Neural cell (in vitro differentiated cells): ENCODE measurements around the gene MEGF11. TPM values are rescaled to one million over a fixed set of nuclear protein-coding genes. Genes with fewer than 3 reads are reported as not detected.

ENCODE experiments used
- H2AFZ ChIP-seq: fragments of 200-600, 300-800 bp; sonication (generic), shearing (Covaris generic); 2 replicates; pipeline ENCODE4 v1.6.0; 2014; ENCODE audit warnings: low read depth, mild to moderate bottlenecking, antibody characterized with exemption, low read length, moderate library complexity
- H3F3A ChIP-seq: fragments of 200-600 bp; shearing (Covaris generic); 2 replicates; pipeline ENCODE4 v1.6.1; 2016; ENCODE audit warnings: mild to moderate bottlenecking, moderate library complexity, mixed read lengths, antibody characterized with exemption, low read length; ENCODE audit not compliant: insufficient read depth, poor library complexity, severe bottlenecking
- H3K27ac ChIP-seq: fragments of 200-600, 300-800 bp; sonication (generic), shearing (Covaris generic); 2 replicates; pipeline ENCODE4 v1.5.1; 2014; ENCODE audit warnings: mild to moderate bottlenecking, low read length, moderate library complexity
- H3K27me3 ChIP-seq: fragments of 300-800, 200-600 bp; sonication (generic), shearing (Covaris generic); 2 replicates; pipeline ENCODE4 v1.6.0; 2014; ENCODE audit warnings: mild to moderate bottlenecking, low read depth, low read length, moderate library complexity; ENCODE audit not compliant: insufficient read depth
- H3K36me3 ChIP-seq: fragments of 300-800, 200-600 bp; sonication (generic), shearing (Covaris generic); 2 replicates; pipeline ENCODE4 v1.5.1; 2014; ENCODE audit warnings: mild to moderate bottlenecking, antibody characterized with exemption, low read length, moderate library complexity; ENCODE audit not compliant: insufficient read depth
- H3K4me2 ChIP-seq: fragments of 300-800, 200-600 bp; sonication (generic), shearing (Covaris generic); 2 replicates; pipeline ENCODE4 v1.6.0; 2014; ENCODE audit warnings: mild to moderate bottlenecking, low read length
- H3K4me3 ChIP-seq: fragments of 300-800, 200-600 bp; sonication (generic), shearing (Covaris generic); 2 replicates; pipeline ENCODE4 v1.5.1; 2014; ENCODE audit warnings: mild to moderate bottlenecking, low read length, moderate library complexity
- H3K79me2 ChIP-seq: fragments of 200-600 bp; shearing (Covaris generic); replicated peaks from 2 replicates; pipeline ENCODE4 v1.6.0; 2014; ENCODE audit warnings: mild to moderate bottlenecking, low read length, moderate library complexity; ENCODE audit not compliant: insufficient read depth
- H3K9ac ChIP-seq: fragments of 300-800, 200-600 bp; sonication (generic), shearing (Covaris generic); 2 replicates; pipeline ENCODE4 v1.6.1; 2016; ENCODE audit warnings: mild to moderate bottlenecking, low read length, mixed read lengths
- H3K9me2 ChIP-seq: fragments of 200-600 bp; shearing (Covaris generic); 2 replicates; pipeline ENCODE4 v1.6.1; 2016; ENCODE audit warnings: mild to moderate bottlenecking, low read length, mixed read lengths; ENCODE audit not compliant: insufficient read depth
- H3K9me3 ChIP-seq: fragments of 200-600, 300-800 bp; sonication (generic), shearing (Covaris generic); 2 replicates; pipeline ENCODE4 v1.6.1; 2016; ENCODE audit warnings: mild to moderate bottlenecking, mixed run types, low read length, moderate library complexity, mixed read lengths
- H4K20me1 ChIP-seq: fragments of 200-600 bp; shearing (Covaris generic); 2 replicates; pipeline ENCODE4 v1.6.1; 2016; ENCODE audit warnings: mild to moderate bottlenecking, mixed run types; ENCODE audit not compliant: insufficient read depth
- EP300 ChIP-seq: fragments of 450-650 bp; conservative IDR thresholded peaks from 2 replicates; pipeline ENCODE4 v1.6.1; 2014; ENCODE audit warnings: antibody characterized with exemption, mild to moderate bottlenecking, moderate library complexity; ENCODE audit not compliant: poor library complexity, severe bottlenecking
- EZH2 ChIP-seq: fragments of 200-600, 300-800 bp; shearing (Covaris generic), sonication (generic); IDR thresholded peaks from 2 replicates; pipeline ENCODE4 v1.6.1; 2014; ENCODE audit warnings: antibody characterized with exemption, low read length, borderline replicate concordance, mild to moderate bottlenecking; ENCODE audit not compliant: insufficient read depth, poor library complexity, severe bottlenecking
- MXI1 ChIP-seq: fragments of 450-650 bp; conservative IDR thresholded peaks from 2 replicates; pipeline ENCODE4 v1.6.1; 2014; ENCODE audit warnings: antibody characterized with exemption, mild to moderate bottlenecking; ENCODE audit not compliant: poor library complexity, severe bottlenecking
- POLR2AphosphoS5 ChIP-seq: IDR thresholded peaks from 2 replicates; pipeline ENCODE4 v1.6.1; 2012
- RAD21 ChIP-seq: fragments of 450-650 bp; conservative IDR thresholded peaks from 2 replicates; pipeline ENCODE4 v1.6.1; 2014; ENCODE audit warnings: antibody characterized with exemption, mild to moderate bottlenecking, moderate library complexity
- SMC3 ChIP-seq: fragments of 450-650 bp; conservative IDR thresholded peaks from 2 replicates; pipeline ENCODE4 v1.6.1; 2014; ENCODE audit warnings: antibody characterized with exemption, mild to moderate bottlenecking, moderate library complexity; ENCODE audit not compliant: poor library complexity
- TAF1 ChIP-seq: IDR thresholded peaks from 2 replicates; pipeline ENCODE4 v1.6.1; 2012; ENCODE audit warnings: low read depth
- polyA plus RNA-seq: library from polyadenylated mRNA; depleted of rRNA; stranded (reverse); fragments of >200 nt; gene quantifications from 2 replicates; pipeline ENCODE4 v1.2.3, GENCODE V29; 2014
- TF ChIP-seq, protein P1 (sequence below): fragments of 450-650 bp; IDR thresholded peaks from 2 replicates; pipeline ENCODE4 v1.5.1; 2014; ENCODE audit warnings: antibody characterized with exemption, mild to moderate bottlenecking, moderate library complexity; ENCODE audit not compliant: poor library complexity, severe bottlenecking
- TF ChIP-seq, protein P2 (sequence below): IDR thresholded peaks from 2 replicates; pipeline ENCODE4 v1.6.1; 2012; ENCODE audit warnings: borderline replicate concordance

The MEGF11 gene
- polyA plus RNA-seq, 1 donor from 2014 or later, result 0.64 TPM

DNA sequence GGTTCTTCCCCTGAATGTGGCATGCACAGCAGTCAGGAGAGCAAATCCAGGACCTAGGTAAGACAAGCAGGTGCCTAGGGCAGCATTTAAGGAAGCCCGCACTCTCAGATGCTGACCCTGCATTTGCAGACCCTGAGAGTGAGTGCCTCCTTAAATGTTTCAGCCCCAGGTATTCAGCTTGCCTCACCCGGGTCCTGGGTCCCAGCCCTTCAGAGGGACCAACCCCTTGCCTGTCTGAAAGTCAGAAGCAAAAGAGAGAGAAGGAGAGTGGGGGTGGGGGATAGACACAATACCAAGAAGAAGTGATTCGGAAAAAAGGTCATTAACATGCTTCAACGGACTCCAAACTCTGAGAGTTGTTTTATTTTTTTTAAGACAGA is 75.0 kb downstream of the MEGF11 start:
- Histone ChIP-seq H3K36me3 (no peaks in the 10 kb centered on the region), H3K27me3 (no peaks in the 10 kb centered on the region), H3K79me2 (no peaks in the 10 kb centered on the region), H3K9me2 (no peaks in the 10 kb centered on the region), H4K20me1 (no peaks in the 10 kb centered on the region), H3K9ac (no peak overlapping the region), H3F3A (no peaks in the 10 kb centered on the region), H3K4me3 (no peak overlapping the region), H3K9me3 (no peaks in the 10 kb centered on the region), H3K27ac (no peak overlapping the region), H3K4me2 (no peak overlapping the region), H2AFZ (no peak overlapping the region)
- TF ChIP-seq EZH2, result no peak
- TF ChIP-seq, protein P1, sequence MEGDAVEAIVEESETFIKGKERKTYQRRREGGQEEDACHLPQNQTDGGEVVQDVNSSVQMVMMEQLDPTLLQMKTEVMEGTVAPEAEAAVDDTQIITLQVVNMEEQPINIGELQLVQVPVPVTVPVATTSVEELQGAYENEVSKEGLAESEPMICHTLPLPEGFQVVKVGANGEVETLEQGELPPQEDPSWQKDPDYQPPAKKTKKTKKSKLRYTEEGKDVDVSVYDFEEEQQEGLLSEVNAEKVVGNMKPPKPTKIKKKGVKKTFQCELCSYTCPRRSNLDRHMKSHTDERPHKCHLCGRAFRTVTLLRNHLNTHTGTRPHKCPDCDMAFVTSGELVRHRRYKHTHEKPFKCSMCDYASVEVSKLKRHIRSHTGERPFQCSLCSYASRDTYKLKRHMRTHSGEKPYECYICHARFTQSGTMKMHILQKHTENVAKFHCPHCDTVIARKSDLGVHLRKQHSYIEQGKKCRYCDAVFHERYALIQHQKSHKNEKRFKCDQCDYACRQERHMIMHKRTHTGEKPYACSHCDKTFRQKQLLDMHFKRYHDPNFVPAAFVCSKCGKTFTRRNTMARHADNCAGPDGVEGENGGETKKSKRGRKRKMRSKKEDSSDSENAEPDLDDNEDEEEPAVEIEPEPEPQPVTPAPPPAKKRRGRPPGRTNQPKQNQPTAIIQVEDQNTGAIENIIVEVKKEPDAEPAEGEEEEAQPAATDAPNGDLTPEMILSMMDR, result no peak
- no peak for TF ChIP-seq EP300
- TF ChIP-seq, protein P2, sequence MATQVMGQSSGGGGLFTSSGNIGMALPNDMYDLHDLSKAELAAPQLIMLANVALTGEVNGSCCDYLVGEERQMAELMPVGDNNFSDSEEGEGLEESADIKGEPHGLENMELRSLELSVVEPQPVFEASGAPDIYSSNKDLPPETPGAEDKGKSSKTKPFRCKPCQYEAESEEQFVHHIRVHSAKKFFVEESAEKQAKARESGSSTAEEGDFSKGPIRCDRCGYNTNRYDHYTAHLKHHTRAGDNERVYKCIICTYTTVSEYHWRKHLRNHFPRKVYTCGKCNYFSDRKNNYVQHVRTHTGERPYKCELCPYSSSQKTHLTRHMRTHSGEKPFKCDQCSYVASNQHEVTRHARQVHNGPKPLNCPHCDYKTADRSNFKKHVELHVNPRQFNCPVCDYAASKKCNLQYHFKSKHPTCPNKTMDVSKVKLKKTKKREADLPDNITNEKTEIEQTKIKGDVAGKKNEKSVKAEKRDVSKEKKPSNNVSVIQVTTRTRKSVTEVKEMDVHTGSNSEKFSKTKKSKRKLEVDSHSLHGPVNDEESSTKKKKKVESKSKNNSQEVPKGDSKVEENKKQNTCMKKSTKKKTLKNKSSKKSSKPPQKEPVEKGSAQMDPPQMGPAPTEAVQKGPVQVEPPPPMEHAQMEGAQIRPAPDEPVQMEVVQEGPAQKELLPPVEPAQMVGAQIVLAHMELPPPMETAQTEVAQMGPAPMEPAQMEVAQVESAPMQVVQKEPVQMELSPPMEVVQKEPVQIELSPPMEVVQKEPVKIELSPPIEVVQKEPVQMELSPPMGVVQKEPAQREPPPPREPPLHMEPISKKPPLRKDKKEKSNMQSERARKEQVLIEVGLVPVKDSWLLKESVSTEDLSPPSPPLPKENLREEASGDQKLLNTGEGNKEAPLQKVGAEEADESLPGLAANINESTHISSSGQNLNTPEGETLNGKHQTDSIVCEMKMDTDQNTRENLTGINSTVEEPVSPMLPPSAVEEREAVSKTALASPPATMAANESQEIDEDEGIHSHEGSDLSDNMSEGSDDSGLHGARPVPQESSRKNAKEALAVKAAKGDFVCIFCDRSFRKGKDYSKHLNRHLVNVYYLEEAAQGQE, result no peak
- TF ChIP-seq RAD21, result no peak
- TF ChIP-seq POLR2AphosphoS5, result no peak
- TF ChIP-seq TAF1, result no peak
- TF ChIP-seq SMC3, result no peak
- no peak for TF ChIP-seq MXI1

DNA sequence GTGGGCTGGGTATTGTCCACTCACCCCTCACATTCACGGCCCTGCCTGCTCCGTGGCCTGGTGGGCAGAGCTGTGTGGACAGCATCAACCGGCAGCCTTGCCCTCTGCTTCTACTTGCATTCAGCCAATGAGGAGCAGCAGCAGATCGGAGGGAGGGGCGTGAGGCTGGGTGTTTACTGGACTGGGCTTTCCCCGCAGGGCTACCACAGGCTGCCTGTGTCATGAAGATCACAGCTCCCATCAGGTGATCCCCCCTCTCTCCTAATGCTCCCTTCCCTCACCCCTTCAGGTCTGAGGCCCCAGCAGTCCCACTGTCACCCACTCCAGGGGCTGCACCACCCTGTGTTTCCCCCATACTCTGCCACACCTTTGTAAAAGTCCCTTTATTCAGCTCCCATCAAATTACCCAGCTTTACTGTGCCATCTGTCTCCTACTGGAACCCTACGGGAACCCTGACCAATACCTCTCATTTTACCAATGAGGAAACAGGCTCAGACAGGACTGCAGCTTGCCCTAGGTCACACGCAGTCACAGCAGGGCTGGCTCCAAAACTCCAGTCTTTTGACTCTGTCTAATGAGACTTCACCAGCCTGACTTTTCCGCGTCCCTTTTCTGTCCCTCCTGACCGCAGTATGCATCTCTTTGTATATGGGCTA is 81.1 kb downstream of the MEGF11 start:
- Histone ChIP-seq H3F3A (no peaks in the 10 kb centered on the region), H3K4me2 (no peak overlapping the region), H3K27ac (no peak overlapping the region), H3K9ac (no peak overlapping the region), H3K9me2 (no peaks in the 10 kb centered on the region), H4K20me1 (no peaks in the 10 kb centered on the region), H3K79me2 (no peaks in the 10 kb centered on the region), H3K4me3 (no peak overlapping the region), H2AFZ (no peak overlapping the region), H3K9me3 (no peaks in the 10 kb centered on the region), H3K27me3 (no peaks in the 10 kb centered on the region), H3K36me3 (no peaks in the 10 kb centered on the region)
- TF ChIP-seq EZH2 (no peak), POLR2AphosphoS5 (no peak), EP300 (no peak), MXI1 (no peak), RAD21 (no peak), TAF1 (no peak), SMC3 (no peak)
- TF ChIP-seq, protein P2, result no peak
- TF ChIP-seq, protein P1, result no peak
